GM12878 (cell line): ENCODE measurements around the gene CRTC3.

Source experiments
- ATF3 ChIP-seq: IDR thresholded peaks from 2 replicates; pipeline ENCODE4 v1.6.1; 2011; ENCODE audit warnings: low read depth, mild to moderate bottlenecking, low read length, moderate library complexity, borderline replicate concordance; ENCODE audit errors: extremely low read depth
- CBX3 ChIP-seq: fragments of 200-600 bp; sonication (generic); IDR thresholded peaks from 2 replicates; pipeline ENCODE4 v1.6.1; 2016; ENCODE audit warnings: low read depth, borderline replicate concordance
- CHD2 ChIP-seq: IDR thresholded peaks from 2 replicates; pipeline ENCODE4 v1.6.1; 2011; ENCODE audit warnings: low read depth, low read length, improper control_type of control experiment, borderline replicate concordance
- CTCF ChIP-seq, 3 experiments: IDR thresholded peaks in 2 of 3; conservative IDR thresholded peaks in 1 of 3; 2 replicates each; pipeline ENCODE4 v1.5.1; 2011; ENCODE audit warnings: low read depth in 3 of 3, low read length in 3 of 3, mild to moderate bottlenecking in 3 of 3, control low read depth in 2 of 3, moderate library complexity in 2 of 3, inconsistent platforms in 1 of 3, mixed read lengths in 1 of 3; ENCODE audit not compliant: control insufficient read depth in 2 of 3, insufficient read depth in 1 of 3; ENCODE audit errors: extremely low read depth in 1 of 3
- HDAC6 ChIP-seq: fragments of 200-600 bp; sonication (generic); IDR thresholded peaks from one replicate; pipeline ENCODE4 v1.8.0; 2017; ENCODE audit warnings: antibody characterized with exemption; ENCODE audit not compliant: unreplicated experiment
- MYB ChIP-seq: fragments of 150-350 bp; IDR thresholded peaks from 2 replicates; pipeline ENCODE4 v1.6.1; 2014; ENCODE audit warnings: mild to moderate bottlenecking, low read depth, low read length, borderline replicate concordance
- NKRF ChIP-seq: fragments of 450-650 bp; conservative IDR thresholded peaks from 2 replicates; pipeline ENCODE4 v1.6.1; 2017; ENCODE audit warnings: mild to moderate bottlenecking, moderate library complexity
- PML ChIP-seq: IDR thresholded peaks from 2 replicates; pipeline ENCODE4 v1.6.1; 2012; ENCODE audit warnings: low read length, inconsistent platforms
- RAD21 ChIP-seq: IDR thresholded peaks from 2 replicates; pipeline ENCODE4 v1.6.1; 2011; ENCODE audit warnings: mild to moderate bottlenecking, low read depth, low read length, moderate library complexity; ENCODE audit not compliant: insufficient read depth
- SMARCA5 ChIP-seq: fragments of 450-650 bp; IDR thresholded peaks from 2 replicates; pipeline ENCODE4 v1.6.1; 2017; ENCODE audit warnings: mild to moderate bottlenecking

- TF ChIP-seq CTCF (IDR thresholded peaks at IDR 0.05 in 2 of 3, conservative IDR thresholded peaks at IDR 0.05 in 1 of 3; ENCODE audit: control insufficient read depth in 2 of 3, extremely low read depth in 1 of 3, insufficient read depth in 1 of 3, low read depth in 3 of 3, low read length in 3 of 3) (no peak), CBX3 (no peak), MYB (no peak), HDAC6 (no peak), ATF3 (no peak), SMARCA5 (no peak), RAD21 (no peak), NKRF (no peak), PML (no peak), CHD2 (no peak)
These were observed 49.5 kb downstream of the CRTC3 start for GRCh38 chr15:90579213-90579612.
